Activated CD4-positive, alpha-beta T cell treated with anti-CD3 and anti-CD28 coated beads, Interleukin-2, amount 50 U/mL, for 16 hours (primary cell): ENCODE measurements around the gene HEXIM1.

Experiments used
- DNase-seq: peaks from one replicate; pipeline ENCODE4 v3.0.0-alpha.2; 2020

Gene HEXIM1

GRCh38 chr17:45175759-45176115, 27.5 kb downstream of the HEXIM1 start:
- DNase-seq: no peak

- DNase-seq: no peak
Observed at GRCh38 chr17:45177563-45177962, 29.3 kb downstream of the HEXIM1 start.

GRCh38 chr17:45184144-45184543, 35.9 kb downstream of the HEXIM1 start:
- DNase-seq: no peak

GRCh38 chr17:45186801-45187354, 38.6 kb downstream of the HEXIM1 start:
- DNase-seq: no peak

GRCh38 chr17:45189009-45189408, 40.7 kb downstream of the HEXIM1 start:
- no peak for DNase-seq

- DNase-seq: no peak
Observed at GRCh38 chr17:45190503-45191255, 42.4 kb downstream of the HEXIM1 start.

- DNase-seq: no peak
Observed at GRCh38 chr17:45195424-45195823, 47.1 kb downstream of the HEXIM1 start.

GRCh38 chr17:45197108-45197507, 48.8 kb downstream of the HEXIM1 start:
- no peak for DNase-seq

GRCh38 chr17:45197555-45198334, 49.5 kb downstream of the HEXIM1 start:
- peak; percentile 89 for DNase-seq

GRCh38 chr17:45200701-45201100, 52.4 kb downstream of the HEXIM1 start:
- no peak for DNase-seq

GRCh38 chr17:45201457-45201856, 53.2 kb downstream of the HEXIM1 start:
- no peak for DNase-seq
